HepG2 (cell line): ENCODE results near the gene RBBP8NL. TPM values are rescaled to one million over a fixed set of nuclear protein-coding genes. Genes with fewer than 3 reads are reported as not detected.

Source experiments
- AGO1 ChIP-seq: fragments of 200-400 bp; formaldehyde crosslinking; IDR thresholded peaks from 2 replicates; pipeline ENCODE4 v1.6.1; 2017; ENCODE audit warnings: mild to moderate bottlenecking, low read depth, low read length, moderate library complexity; ENCODE audit not compliant: poor library complexity, severe bottlenecking
- BHLHE40 ChIP-seq: IDR thresholded peaks from 2 replicates; pipeline ENCODE4 v1.6.1; 2011; ENCODE audit warnings: low read length, improper control_type of control experiment
- BRF2 ChIP-seq: sonication (generic); formaldehyde crosslinking; IDR thresholded peaks from 2 replicates; pipeline ENCODE4 v1.8.1; 2022; ENCODE audit warnings: mild to moderate bottlenecking, missing genetic modification reagents
- CSRNP1 ChIP-seq: sonication (generic); formaldehyde crosslinking; IDR thresholded peaks from 2 replicates; pipeline ENCODE4 v1.8.1; 2023; ENCODE audit warnings: mild to moderate bottlenecking, missing genetic modification reagents
- ETS1 ChIP-seq: sonication (generic); formaldehyde crosslinking; IDR thresholded peaks from 2 replicates; pipeline ENCODE4 v1.4.0; 2020; ENCODE audit warnings: missing genetic modification reagents
- FOXA3 ChIP-seq: IDR thresholded peaks from 2 replicates; pipeline ENCODE4 v1.6.1; 2016; ENCODE audit warnings: missing genetic modification reagents, missing compliant biosample characterization
- GMEB1 ChIP-seq: sonication (generic); formaldehyde crosslinking; IDR thresholded peaks from 2 replicates; pipeline ENCODE4 v1.5.1; 2020; ENCODE audit warnings: missing genetic modification reagents, mild to moderate bottlenecking, borderline replicate concordance
- HCFC1 ChIP-seq: fragments of 150-350 bp; IDR thresholded peaks from 2 replicates; pipeline ENCODE4 v1.6.1; 2014; ENCODE audit warnings: low read depth, low read length
- HES4 ChIP-seq: sonication (generic); formaldehyde crosslinking; IDR thresholded peaks from 2 replicates; pipeline ENCODE4 v1.9.0; 2021; ENCODE audit warnings: mild to moderate bottlenecking, missing genetic modification reagents, borderline replicate concordance
- ISL2 ChIP-seq: sonication (generic); formaldehyde crosslinking; IDR thresholded peaks from 2 replicates; pipeline ENCODE4 v1.5.0; 2020; ENCODE audit warnings: missing genetic modification reagents
- KDM5B ChIP-seq: sonication (generic); formaldehyde crosslinking; IDR thresholded peaks from 2 replicates; pipeline ENCODE4 v1.4.0; 2020; ENCODE audit warnings: missing genetic modification reagents, mild to moderate bottlenecking, borderline replicate concordance
- MATR3 ChIP-seq: sonication (generic); formaldehyde crosslinking; IDR thresholded peaks from 2 replicates; pipeline ENCODE4 v1.4.0; 2020; ENCODE audit warnings: missing genetic modification reagents
- NR2F6 ChIP-seq, 2 experiments: IDR thresholded peaks; 2 replicates each; pipeline ENCODE4 v1.6.1; 2016; ENCODE audit warnings: antibody characterized with exemption in 1 of 2, mild to moderate bottlenecking in 1 of 2
- PHF21A ChIP-seq: sonication (generic); formaldehyde crosslinking; IDR thresholded peaks from 2 replicates; pipeline ENCODE4 v1.5.0; 2020; ENCODE audit warnings: mild to moderate bottlenecking, missing genetic modification reagents
- SMARCC2 ChIP-seq: fragments of 450-650 bp; IDR thresholded peaks from 2 replicates; pipeline ENCODE4 v1.6.1; 2017; ENCODE audit warnings: antibody characterized with exemption, mild to moderate bottlenecking
- TCF7 ChIP-seq: sonication (generic); IDR thresholded peaks from 2 replicates; pipeline ENCODE4 v1.6.1; 2016; ENCODE audit warnings: antibody characterized with exemption, low read depth
- ZC3H13 ChIP-seq: sonication (generic); formaldehyde crosslinking; IDR thresholded peaks from 2 replicates; pipeline ENCODE4 v1.8.1; 2023; ENCODE audit warnings: mild to moderate bottlenecking, missing genetic modification reagents, moderate library complexity
- ZNF710 ChIP-seq: sonication (generic); formaldehyde crosslinking; IDR thresholded peaks from 2 replicates; pipeline ENCODE4 v1.5.0; 2020; ENCODE audit warnings: mild to moderate bottlenecking, missing genetic modification reagents, borderline replicate concordance
- ZNF737 ChIP-seq: sonication (generic); formaldehyde crosslinking; IDR thresholded peaks from 2 replicates; pipeline ENCODE4 v1.5.0; 2020; ENCODE audit warnings: missing genetic modification reagents, mild to moderate bottlenecking, borderline replicate concordance
- ZNF781 ChIP-seq: sonication (generic); formaldehyde crosslinking; IDR thresholded peaks from 2 replicates; pipeline ENCODE4 v1.5.1; 2020; ENCODE audit warnings: borderline replicate concordance, mild to moderate bottlenecking, missing genetic modification reagents; ENCODE audit errors: not compliant biosample characterization
- ZNF788 ChIP-seq: sonication (generic); formaldehyde crosslinking; IDR thresholded peaks from 2 replicates; pipeline ENCODE4 v1.5.0; 2020; ENCODE audit warnings: mild to moderate bottlenecking, missing genetic modification reagents, borderline replicate concordance
- polyA plus RNA-seq, 8 experiments: library from polyadenylated mRNA; depleted of rRNA in 3 of 8; stranded (reverse) in 7 of 8; unstranded in 1 of 8; fragments of >200 nt; fragmentation: Illumina TruSeq in 4 of 8; extraction: Trizol in 4 of 8; gene quantifications; 2 replicates each; pipeline versions ENCODE4 v1.2.1 to v1.2.3, GENCODE V29; 2011 to 2016; ENCODE audit warnings: low read depth in 4 of 8, missing spikeins in 1 of 8, mixed read lengths in 1 of 8; ENCODE audit not compliant: insufficient read depth in 1 of 8
- total RNA-seq, 5 experiments: library from RNA; depleted of rRNA; stranded (reverse); fragments of >200 nt; fragmentation: Illumina TruSeq; extraction: Trizol; gene quantifications; 2 replicates each; pipeline ENCODE4 v1.2.3, GENCODE V29; 2016; ENCODE audit warnings: low read depth in 1 of 5

RBBP8NL gene
- total and polyA plus RNA-seq, 2 of the 13 experiments (the other 11 are each of a cell fraction or from before 2014, with no cell fraction given) = 0.69 to 0.86 TPM

GRCh38 chr20:62370807-62371587, 56.3 kb downstream of the RBBP8NL start (continued):
- TF ChIP-seq ZC3H13 = peak; percentile 50
- peak; percentile 66 for TF ChIP-seq NR2F6 (IDR thresholded peaks at IDR 0.05)
- peak; percentile 82 for TF ChIP-seq NR2F6 (CRISPR knock-in tag; IDR thresholded peaks at IDR 0.05)
- peak; percentile 66 for TF ChIP-seq ZNF788
- no peak for TF ChIP-seq TCF7
- no peak for TF ChIP-seq ZNF737 (CRISPR knock-in tag)
- TF ChIP-seq ETS1 (CRISPR knock-in tag) = no peak
- peak; percentile 82; the same call in 1 of the 2 replicates for TF ChIP-seq ZNF710 (CRISPR knock-in tag)
- peak; percentile 28 for TF ChIP-seq PHF21A (CRISPR knock-in tag)
- no peak for TF ChIP-seq HCFC1
- TF ChIP-seq BRF2 (CRISPR knock-in tag) = no peak
- peak; percentile 52 for TF ChIP-seq BHLHE40
- 0 out of 2 replicates have a peak, but pooled peaks have one; percentile 34 for TF ChIP-seq FOXA3 (CRISPR knock-in tag)
- TF ChIP-seq AGO1 = peak; percentile 95
- TF ChIP-seq HES4 (CRISPR knock-in tag) = 0 out of 2 replicates have a peak, but pooled peaks have one; percentile 73
- no peak for TF ChIP-seq SMARCC2
- peak; percentile 50 for TF ChIP-seq GMEB1
- peak; percentile 69; the same call in 1 of the 2 replicates for TF ChIP-seq KDM5B
- TF ChIP-seq CSRNP1 (CRISPR knock-in tag) = peak; percentile 77
- peak; percentile 87 for TF ChIP-seq ZNF781 (CRISPR knock-in tag)
- TF ChIP-seq ISL2 = 0 out of 2 replicates have a peak, but pooled peaks have one; percentile 30
- TF ChIP-seq MATR3 = no peak; the same call in 1 of the 2 replicates
